Panc1 (cell line): ENCODE results near the gene ZNF692. TPM values are rescaled to one million over a fixed set of nuclear protein-coding genes. Genes with fewer than 3 reads are reported as not detected.

Experiments
- ATAC-seq: fragments of 200-7000 bp; cut with Tn5 transposase; 2 replicates; pipeline ENCODE4 v1.9.1; 2020; ENCODE audit warnings: mild to moderate bottlenecking, moderate library complexity
- BruUV-seq: library from RNA; stranded (reverse); fragments of 400-500 nt; replicated peaks from 2 replicates; lab custom pipeline; 2021; lab: Mats Ljungman, UMichigan
- CTCF ChIA-PET: fragments of 300-600 bp; sonication (Branson Sonifier 250); formaldehyde crosslinking; loops from one replicate; lab custom pipeline; 2022; ENCODE audit warnings: antibody characterized with exemption; lab: Charles Lee
- POLR2A ChIA-PET: fragments of 300-600 bp; sonication (Branson Sonifier 250); formaldehyde crosslinking; loops from one replicate; lab custom pipeline; 2022; ENCODE audit warnings: antibody characterized with exemption; lab: Charles Lee
- DNase-seq: peaks from one replicate; pipeline ENCODE4 v3.0.0-alpha.2; 2010; ENCODE audit warnings: low read depth, low spot score
- H3K27ac ChIP-seq: 2 replicates; pipeline ENCODE4 v1.5.1; 2011; ENCODE audit warnings: mild to moderate bottlenecking, low read length, inconsistent platforms
- H3K27me3 ChIP-seq: fragments of 200-500 bp; sonication (Bioruptor generic); 2 replicates; pipeline ENCODE4 v1.6.0; 2014; ENCODE audit warnings: low read length, inconsistent platforms; ENCODE audit not compliant: control insufficient read depth, insufficient read depth
- H3K36me3 ChIP-seq: fragments of 200-500 bp; sonication (Bioruptor generic); 2 replicates; pipeline ENCODE4 v1.5.1; 2014; ENCODE audit warnings: inconsistent platforms, mild to moderate bottlenecking, low read length, moderate library complexity; ENCODE audit not compliant: control insufficient read depth, insufficient read depth
- H3K4me1 ChIP-seq: 2 replicates; pipeline ENCODE4 v1.5.1; 2011; ENCODE audit warnings: inconsistent platforms, mild to moderate bottlenecking, low read length, moderate library complexity; ENCODE audit not compliant: control insufficient read depth, insufficient read depth
- H3K4me3 ChIP-seq, 2 experiments: 2 replicates each; pipeline ENCODE4 v1.5.1; 2011 to 2012; ENCODE audit warnings: low read depth in 2 of 2, low read length in 2 of 2, mild to moderate bottlenecking in 2 of 2, inconsistent platforms in 1 of 2, moderate library complexity in 1 of 2
- H3K9me3 ChIP-seq: fragments of 200-500 bp; sonication (Bioruptor generic); 2 replicates; pipeline ENCODE4 v1.5.1; 2014; ENCODE audit warnings: low read depth, mild to moderate bottlenecking, inconsistent platforms, low read length, moderate library complexity; ENCODE audit not compliant: control insufficient read depth, insufficient read depth
- CTCF ChIP-seq: fragments of 450-650 bp; IDR thresholded peaks from 2 replicates; pipeline ENCODE4 v1.5.1; 2017; ENCODE audit warnings: mild to moderate bottlenecking
- POLR2AphosphoS5 ChIP-seq: IDR thresholded peaks from 2 replicates; pipeline ENCODE4 v1.6.1; 2012; ENCODE audit warnings: mild to moderate bottlenecking, low read depth, low read length, moderate library complexity
- REST ChIP-seq, 2 experiments: IDR thresholded peaks; 2 replicates each; pipeline ENCODE4 v1.6.1; 2011 to 2012; ENCODE audit warnings: low read depth in 2 of 2, control low read depth in 1 of 2, low read length in 1 of 2, mild to moderate bottlenecking in 1 of 2, moderate library complexity in 1 of 2; ENCODE audit not compliant: insufficient read depth in 1 of 2
- SIN3A ChIP-seq: IDR thresholded peaks from 2 replicates; pipeline ENCODE4 v1.6.1; 2012; ENCODE audit warnings: low read depth, mild to moderate bottlenecking, low read length, moderate library complexity, borderline replicate concordance; ENCODE audit not compliant: insufficient read depth
- TCF7L2 ChIP-seq: IDR thresholded peaks from 2 replicates; pipeline ENCODE4 v1.6.1; 2011; ENCODE audit warnings: mild to moderate bottlenecking, low read depth, low read length, inconsistent platforms
- in situ Hi-C: cut with HindIII; loops from 2 replicates; pipeline ENCODE4 v1.10.0; 2016; ENCODE audit warnings: low sequenced_read_pairs, low pct_unique_long_range_greater_than_20kb
- intact Hi-C: fragments of 100-400 bp; cut with micrococcal nuclease; formaldehyde crosslinking; loops from one replicate; pipeline ENCODE4 v1.10.0; 2022; ENCODE audit not compliant: unreplicated experiment
- total RNA-seq: library from RNA; stranded (reverse); gene quantifications from one replicate; pipeline ENCODE4 v1.2.1, GENCODE V29; 2021; ENCODE audit not compliant: unreplicated experiment

ZNF692 gene
- total RNA-seq, 1 experiment from 2014 or later: 62.3 TPM

GRCh38 chr1:248853663-248854375, 5.1 kb downstream of the ZNF692 start:
- DNase-seq: no peak
- no peak for TF ChIP-seq SIN3A
- Histone ChIP-seq H3K4me3 (no peak overlapping the region), H3K36me3 (peaks cover 3% of the 10 kb centered on the region), H3K9me3 (no peaks in the 10 kb centered on the region), H3K27ac (no peak overlapping the region), H3K4me1 (peaks cover 12% of the 10 kb centered on the region), H3K27me3 (no peaks in the 10 kb centered on the region)
- in situ Hi-C loops: no loop called here
- ChIA-PET POLR2A (no interaction called here), CTCF (no interaction called here)
- intact Hi-C loops: no loop called here
- BruUV-seq: no TSS peak
- ATAC-seq: no peak

GRCh38 chr1:248852481-248853405, 6.1 kb downstream of the ZNF692 start:
- TF ChIP-seq REST (IDR thresholded peaks at IDR 0.05; ENCODE audit: insufficient read depth in 1 of 2, low read depth in 2 of 2, low read length in 1 of 2) (no peak), SIN3A (no peak), TCF7L2 (no peak), POLR2AphosphoS5 (no peak), CTCF (no peak)
- CTCF ChIA-PET: no interaction called here
- intact Hi-C loops: no loop called here
- no peaks in the 10 kb centered on the region for H3K9me3 ChIP-seq
- H3K4me1 ChIP-seq: peaks cover 11% of the 10 kb centered on the region
- DNase-seq: no peak
- H3K4me3 ChIP-seq: no peak overlapping the region
- H3K36me3 ChIP-seq: peaks cover 3% of the 10 kb centered on the region
- H3K27ac ChIP-seq: no peak overlapping the region
- no peak for ATAC-seq
- no peaks in the 10 kb centered on the region for H3K27me3 ChIP-seq
- BruUV-seq: no TSS peak
- in situ Hi-C loops: no loop called here
- POLR2A ChIA-PET: no interaction called here
